Measurements from ENCODE around the gene STAP2.
"Not testable (repeated sequence)": the region's sequence is repeated elsewhere in the genome, so short reads cannot be mapped to it uniquely, and the experiment has no call there.

Gene STAP2

DNA sequence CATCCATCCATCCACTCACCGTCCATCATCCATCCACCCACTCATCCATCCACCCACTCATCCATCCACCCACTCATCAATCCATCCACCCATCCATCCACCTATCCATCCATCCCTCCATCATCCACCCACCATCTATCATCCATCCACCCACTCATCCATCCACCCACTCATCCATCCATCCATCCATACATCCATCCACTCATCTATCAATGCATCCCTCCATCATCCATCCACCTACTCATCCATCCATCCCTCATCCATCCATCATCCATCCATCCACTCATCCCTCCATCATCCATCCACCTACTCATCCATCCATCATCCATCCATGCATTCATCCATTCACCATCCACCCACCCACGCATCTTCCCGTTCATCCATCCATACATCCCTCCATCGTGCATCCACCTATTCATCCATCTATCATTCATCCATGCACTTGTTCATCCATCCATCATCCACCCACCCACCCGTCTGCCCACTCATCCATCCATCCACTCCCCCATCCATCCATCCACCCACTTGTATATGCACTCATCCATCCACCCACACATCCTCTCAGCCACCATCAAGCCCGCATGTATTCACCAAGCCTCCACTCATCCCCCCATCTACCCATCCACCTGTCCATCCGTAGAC is 3.6 kb downstream of the STAP2 start:
- no peak for DNase-seq (ENCODE audit: low read depth, low spot score)
- no peak overlapping the region for H3K4me3 ChIP-seq (ENCODE audit: low read length)

DNA sequence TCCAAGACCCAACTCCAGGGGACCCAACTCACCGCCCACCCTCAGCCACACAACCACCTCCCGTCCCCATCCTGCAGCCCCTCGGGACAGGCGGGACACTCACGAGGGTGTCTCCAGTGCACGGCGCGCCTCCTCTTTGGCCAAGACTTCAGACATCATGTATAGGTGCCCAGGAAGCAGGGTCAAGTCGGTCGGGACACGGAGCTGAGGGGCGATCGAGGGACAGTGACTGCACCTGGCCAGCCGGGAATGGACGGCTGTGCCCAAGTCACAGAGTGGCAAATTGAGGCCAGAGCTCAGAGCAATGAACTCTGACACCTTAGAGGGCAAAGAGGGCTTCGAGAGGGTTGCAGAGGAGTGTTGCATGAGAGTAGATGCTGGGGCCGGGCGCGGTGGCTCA is 8.8 kb downstream of the STAP2 start:
- no peak for DNase-seq (ENCODE audit: low read depth, low spot score)
- no peak overlapping the region for H3K4me3 ChIP-seq (ENCODE audit: low read length)

DNA sequence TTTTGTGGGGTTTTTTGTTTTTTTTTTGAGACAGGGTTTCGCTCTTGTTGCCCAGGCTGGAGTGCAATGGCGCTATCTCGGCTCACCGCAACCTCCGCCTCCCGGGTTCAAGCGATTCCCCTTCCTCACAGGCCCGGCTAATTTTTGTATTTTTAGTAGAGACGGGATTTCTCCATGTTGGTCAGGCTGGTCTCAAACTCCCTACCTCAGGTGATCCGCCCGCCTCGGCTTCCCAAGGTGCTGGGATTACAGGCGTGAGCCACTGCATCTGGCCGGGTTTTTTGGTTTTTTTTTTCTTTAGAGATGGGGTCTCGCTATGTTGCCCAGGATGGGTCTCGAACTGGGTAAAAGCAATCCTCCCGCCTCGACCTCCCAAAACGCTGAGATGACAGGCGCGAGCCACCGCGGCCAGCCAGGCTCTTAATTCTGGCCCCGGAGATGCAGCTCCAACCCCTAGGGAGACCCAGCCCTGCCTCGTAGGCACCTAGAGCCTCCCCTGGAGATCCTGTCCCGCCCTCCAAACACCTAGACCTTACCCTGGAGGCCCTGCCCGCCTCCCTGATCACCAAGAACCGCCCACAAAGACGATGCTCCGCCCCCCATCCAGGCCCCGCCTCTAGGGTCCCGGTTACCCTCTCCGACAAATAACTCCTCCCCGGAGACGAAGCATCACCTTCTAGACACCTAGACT is 9.5 kb downstream of the STAP2 start:
- H3K4me3 ChIP-seq (ENCODE audit: low read length), result peak overlapping the region; percentile 74
- not testable (repeated sequence) for DNase-seq (ENCODE audit: low read depth, low spot score)

DNA sequence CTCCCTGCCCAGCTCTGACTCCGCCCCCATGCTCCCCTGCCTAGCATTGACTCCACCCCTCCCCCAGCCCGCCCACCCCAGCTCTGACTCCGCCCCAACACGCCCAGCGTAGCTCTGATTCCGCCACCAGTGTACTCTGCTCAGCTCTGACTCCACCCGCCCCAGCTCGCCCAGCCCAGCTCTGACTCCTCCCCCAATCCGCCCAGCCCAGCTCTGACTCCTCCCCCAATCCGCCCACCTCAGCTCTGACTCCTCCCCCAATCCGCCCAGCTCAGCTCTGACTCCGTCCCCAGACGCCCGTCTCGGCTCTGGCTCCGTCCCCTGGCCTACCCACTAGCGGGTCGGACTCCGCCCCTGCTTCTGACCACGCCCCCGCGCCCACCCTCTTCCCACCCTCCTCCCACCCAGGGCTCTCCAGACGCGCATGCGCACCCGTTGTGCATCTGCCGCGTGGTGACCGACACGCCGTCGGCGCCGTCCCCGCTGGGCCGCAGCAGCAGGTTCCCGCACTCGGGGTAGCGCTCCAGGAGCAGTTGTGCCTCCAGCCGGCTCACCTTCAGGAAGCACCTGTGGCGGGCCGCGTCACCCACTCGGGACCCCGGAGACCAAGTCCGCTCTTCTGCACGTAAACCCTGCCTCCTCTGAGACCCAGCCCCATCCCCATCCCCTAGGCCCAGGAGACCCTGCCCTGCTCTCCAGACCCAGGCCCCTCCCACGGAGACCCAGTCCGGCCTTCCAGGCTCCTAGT is 10.2 kb downstream of the STAP2 start:
- peak overlapping the region; percentile 74 for H3K4me3 ChIP-seq (ENCODE audit: low read length)
- DNase-seq (ENCODE audit: low read depth, low spot score), result peak; percentile 91

DNA sequence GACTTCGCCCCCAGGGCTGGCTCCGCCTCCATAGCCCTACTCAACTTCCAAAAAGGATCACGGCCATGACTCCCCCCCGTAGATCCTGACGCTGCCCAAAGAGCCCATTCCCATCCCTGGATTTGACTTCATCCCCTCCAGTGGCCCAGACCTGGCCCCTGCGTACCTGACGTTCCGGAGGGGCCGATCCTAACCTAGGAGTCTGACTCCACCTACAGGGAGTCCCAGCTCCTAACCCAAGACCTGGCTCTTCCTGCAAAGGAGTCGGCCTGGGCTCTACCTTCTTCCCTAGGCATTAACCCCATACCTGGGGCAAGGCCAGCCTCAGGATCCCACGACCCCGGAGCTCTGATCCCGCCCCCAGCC is 10.8 kb downstream of the STAP2 start:
- H3K4me3 ChIP-seq (ENCODE audit: low read length), result peak overlapping the region; percentile 52
- DNase-seq (ENCODE audit: low read depth, low spot score), result no peak

DNA sequence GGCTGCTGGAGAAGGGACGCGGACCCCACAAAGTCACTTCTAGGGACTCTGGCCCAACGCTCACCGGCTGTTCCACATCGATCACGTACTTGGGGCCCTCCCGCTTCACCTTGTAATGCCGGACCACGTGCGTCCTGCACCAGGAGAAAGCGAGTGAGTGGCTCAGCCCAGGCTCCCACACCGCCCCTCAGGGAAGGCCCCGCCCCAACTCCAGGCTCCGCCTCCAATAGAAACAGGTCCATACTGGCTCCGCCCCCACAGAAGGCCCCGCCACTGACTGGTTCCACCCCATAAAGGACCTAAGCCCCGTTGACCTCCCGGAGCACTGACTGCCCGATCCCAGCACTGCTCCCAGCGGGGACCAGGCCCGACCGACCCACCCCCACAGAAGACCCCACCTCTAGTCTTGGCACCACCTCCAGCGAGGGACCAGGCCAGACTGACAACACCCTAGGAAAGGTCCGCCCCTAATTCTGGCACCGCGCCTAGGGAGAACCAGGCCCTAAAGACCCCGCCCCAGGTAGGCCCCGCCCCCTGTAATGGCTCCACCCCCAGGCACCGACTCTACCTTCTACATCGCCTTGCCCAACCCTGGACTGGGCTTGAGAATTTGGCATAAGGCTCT is 11.3 kb downstream of the STAP2 start:
- H3K4me3 ChIP-seq (ENCODE audit: low read length), result peak overlapping the region; percentile 52; the same call in 1 of the 2 replicates
- no peak for DNase-seq (ENCODE audit: low read depth, low spot score)

DNA sequence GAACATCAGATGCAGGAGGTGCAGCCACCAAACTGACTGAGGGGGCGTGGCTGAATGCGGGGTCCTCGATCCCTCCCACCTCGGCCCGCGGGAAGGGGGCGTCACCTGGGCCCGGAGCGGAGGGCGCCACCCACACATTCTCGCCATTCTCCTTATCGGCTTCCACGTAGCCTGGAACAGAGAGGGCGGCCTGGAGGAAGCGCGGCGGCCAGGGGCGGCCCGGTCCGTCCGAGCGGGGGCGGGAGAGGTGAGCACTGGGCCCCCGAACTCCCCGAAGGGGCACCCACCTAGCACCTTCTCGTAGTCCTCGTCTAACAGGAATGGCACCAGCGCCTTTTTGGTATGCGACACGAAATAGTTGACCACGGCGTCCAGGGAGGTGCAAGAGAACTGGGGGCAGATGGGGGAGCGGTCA is 11.8 kb downstream of the STAP2 start:
- no peak overlapping the region for H3K4me3 ChIP-seq (ENCODE audit: low read length)
- no peak for DNase-seq (ENCODE audit: low read depth, low spot score)

DNA sequence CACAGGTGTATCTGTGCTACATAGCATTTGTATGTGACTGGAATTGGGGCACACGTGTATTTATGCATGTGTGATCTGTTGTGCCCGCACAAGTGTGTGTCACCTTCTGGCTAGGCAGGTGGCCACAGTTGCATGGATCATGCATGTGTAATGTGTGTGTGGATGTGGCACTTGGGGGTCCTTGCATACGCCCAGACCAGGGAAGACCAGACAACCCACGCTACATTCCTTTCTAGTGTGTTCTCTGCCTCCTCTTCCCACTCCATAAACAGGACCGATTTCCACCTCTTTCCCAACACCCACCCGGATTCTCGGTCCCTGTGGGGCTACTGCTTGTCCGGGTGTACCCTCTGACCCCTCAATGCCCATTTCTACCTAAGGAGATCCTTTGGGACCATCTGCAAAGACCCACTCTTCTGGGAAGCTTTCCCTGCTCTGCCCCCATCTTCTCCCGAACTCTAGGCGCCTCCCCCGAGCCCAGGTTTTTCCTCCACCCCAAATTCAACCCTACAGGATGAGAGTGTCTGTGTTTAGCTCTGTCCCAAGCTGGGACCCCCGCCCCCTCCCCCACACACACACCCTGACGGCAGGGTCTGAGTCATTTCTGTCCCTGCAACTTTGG is 12.3 kb downstream of the STAP2 start:
- no peak overlapping the region for H3K4me3 ChIP-seq (ENCODE audit: low read length)
- DNase-seq (ENCODE audit: low read depth, low spot score), result no peak

DNA sequence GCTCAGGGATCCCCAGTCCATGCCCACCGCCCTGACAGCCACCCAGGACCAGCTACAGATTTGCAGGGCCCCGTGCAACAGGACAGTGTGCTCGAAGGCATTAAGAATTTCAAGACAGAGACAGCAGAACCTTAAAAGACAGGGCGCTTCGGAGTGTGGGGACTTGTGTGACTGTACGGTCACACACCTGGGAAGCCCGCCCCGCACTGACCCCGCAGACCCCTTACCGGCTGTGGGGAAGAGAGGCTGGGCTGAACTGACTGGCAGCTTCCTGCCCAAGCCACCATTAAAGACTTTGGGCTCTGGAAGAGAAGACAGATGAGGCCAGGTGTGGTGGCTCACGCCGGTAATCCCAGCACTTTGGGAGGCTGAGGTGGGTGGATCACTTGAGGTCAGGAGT is 14.4 kb downstream of the STAP2 start:
- no peak for DNase-seq (ENCODE audit: low read depth, low spot score)
- H3K4me3 ChIP-seq (ENCODE audit: low read length), result no peak overlapping the region

DNA sequence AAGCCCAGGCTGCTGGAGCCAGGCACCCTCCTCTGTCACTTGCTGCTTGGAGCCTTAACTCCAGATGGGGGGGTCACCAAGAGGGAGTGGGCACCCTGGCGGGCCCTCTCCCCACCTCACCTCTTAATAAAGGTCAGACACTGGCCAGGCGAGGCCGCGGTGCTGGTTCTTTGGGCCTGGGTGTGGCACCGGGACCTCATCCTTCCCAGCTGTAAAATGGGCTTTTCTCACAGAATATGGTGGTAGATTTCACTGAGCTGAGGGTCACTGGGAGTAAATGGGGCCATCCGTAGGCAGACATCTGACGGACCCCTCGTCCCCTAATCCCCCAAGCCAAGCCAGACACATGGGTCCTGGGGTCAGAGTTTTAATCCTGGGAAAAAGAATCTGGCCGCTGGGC is 14.9 kb downstream of the STAP2 start:
- H3K4me3 ChIP-seq (ENCODE audit: low read length), result no peak overlapping the region
- DNase-seq (ENCODE audit: low read depth, low spot score), result no peak

DNA sequence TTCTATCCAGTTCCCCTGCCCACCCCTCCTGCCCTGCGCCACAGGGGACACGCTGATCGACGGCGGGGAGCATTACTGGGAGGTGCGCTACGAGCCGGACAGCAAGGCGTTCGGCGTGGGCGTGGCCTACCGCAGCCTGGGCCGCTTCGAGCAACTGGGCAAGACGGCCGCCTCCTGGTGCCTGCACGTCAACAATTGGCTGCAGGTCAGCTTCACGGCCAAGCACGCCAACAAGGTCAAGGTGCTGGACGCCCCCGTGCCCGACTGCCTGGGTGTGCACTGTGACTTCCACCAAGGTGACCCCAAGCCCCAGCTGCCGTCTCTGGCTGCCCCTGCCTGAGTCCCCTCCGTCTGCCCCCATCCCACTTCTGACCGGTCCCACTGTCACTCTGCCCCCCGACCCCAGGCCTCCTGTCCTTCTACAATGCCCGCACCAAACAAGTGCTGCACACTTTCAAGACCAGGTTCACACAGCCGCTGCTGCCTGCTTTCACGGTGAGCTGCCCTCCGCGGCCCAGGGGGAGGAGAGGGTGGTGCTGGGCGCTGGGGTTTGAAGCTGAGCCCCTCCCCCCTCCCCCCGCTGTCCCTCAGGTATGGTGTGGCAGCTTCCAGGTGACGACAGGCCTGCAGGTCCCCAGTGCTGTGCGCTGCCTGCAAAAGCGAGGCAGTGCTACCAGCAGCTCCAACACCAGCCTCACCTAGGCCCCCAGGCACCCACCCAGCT is 15.5 kb downstream of the STAP2 start:
- DNase-seq (ENCODE audit: low read depth, low spot score), result no peak
- H3K4me3 ChIP-seq (ENCODE audit: low read length), result no peak overlapping the region

DNA sequence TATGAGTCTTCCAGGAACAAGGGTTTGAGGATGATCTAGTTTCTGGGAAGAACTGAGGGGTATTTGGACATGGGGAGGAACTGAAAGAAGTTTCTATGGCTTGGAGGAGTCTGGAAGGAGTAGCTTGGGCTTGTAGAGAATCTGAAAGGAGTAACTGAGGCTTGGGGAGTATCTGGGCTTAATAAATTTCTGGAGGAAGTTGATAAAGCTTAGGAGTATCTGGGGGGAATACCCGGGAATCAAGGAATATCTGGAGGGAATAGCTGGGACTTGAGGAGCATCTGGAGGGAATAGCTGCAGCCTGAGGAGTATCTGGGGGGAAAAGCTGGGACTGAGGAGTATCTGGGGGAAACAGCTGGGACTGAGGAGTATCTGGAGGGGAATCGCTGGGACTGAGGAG is 18.2 kb downstream of the STAP2 start:
- DNase-seq (ENCODE audit: low read depth, low spot score), result no peak
- no peak overlapping the region for H3K4me3 ChIP-seq (ENCODE audit: low read length)

DNA sequence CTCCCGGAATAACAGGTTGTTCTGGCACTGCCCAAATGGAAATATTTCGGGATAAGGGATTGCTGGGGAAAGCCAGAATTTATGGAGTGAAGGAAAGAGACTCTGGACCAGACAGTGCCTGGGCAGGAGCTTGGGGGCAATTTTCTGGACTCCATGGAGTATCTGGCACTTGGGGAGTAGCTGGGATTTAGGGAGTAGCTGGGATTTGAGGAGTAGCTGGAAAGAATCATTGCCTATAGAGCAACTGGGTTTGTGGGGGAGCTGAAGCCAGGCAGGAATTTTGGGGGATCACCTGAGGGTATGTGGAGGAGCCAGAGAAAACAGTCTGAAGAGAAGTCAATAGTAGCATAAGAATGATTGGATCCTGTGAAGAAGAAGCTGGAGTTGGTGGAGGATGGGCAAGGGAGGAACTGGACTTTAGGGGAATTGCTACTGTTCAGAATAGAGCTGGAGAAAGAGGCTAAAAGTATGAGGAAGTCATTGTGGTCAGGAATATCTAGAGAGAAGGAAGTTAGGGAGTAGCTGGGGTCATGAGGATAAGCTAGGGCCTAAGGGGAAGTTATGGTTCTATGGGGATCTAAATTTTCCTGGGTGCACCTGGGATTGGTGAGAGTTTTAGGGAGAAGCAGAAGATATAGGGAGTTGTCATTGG is 19.4 kb downstream of the STAP2 start:
- DNase-seq (ENCODE audit: low read depth, low spot score), result no peak
- H3K4me3 ChIP-seq (ENCODE audit: low read length), result no peak overlapping the region

DNA sequence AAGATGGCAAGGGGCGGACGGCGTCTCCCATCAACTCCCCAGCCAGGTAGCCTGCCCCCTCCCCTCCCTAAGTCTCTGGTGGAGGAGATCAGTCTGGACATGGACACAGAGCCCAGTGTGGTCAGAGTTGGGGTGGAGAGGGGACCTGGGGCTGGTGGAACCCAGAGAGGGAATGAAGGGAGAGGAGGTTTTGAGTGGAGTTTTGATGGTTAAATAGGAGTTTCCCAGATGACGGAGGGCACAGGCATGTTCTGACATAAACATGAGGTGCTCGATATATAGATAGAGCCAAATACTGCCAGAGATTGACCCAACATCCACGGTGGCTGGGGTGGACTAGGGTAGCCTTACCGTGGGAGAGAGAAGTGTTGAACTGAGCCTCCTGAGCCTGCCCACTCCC is 20.2 kb downstream of the STAP2 start:
- no peak overlapping the region for H3K4me3 ChIP-seq (ENCODE audit: low read length)
- DNase-seq (ENCODE audit: low read depth, low spot score), result no peak

DNA sequence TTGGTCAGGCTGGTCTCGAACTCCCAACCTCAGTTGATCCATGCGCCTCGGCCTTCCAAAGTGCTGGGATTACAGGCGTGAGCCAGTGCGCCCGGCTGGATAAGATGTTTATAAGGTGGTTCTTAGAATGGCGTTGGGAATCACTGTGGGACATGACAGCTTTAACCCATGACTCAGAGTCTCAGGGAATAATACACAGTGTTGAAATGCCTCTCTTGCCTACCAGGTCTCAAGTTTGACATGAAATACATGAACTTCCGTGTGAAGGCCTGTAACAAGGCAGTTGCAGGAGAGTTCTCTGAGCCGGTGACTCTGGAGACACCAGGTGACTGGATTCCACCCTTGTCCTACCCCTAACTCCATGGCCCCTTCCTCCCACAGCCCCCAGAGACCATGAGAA is 21.7 kb downstream of the STAP2 start:
- no peak for DNase-seq (ENCODE audit: low read depth, low spot score)

DNA sequence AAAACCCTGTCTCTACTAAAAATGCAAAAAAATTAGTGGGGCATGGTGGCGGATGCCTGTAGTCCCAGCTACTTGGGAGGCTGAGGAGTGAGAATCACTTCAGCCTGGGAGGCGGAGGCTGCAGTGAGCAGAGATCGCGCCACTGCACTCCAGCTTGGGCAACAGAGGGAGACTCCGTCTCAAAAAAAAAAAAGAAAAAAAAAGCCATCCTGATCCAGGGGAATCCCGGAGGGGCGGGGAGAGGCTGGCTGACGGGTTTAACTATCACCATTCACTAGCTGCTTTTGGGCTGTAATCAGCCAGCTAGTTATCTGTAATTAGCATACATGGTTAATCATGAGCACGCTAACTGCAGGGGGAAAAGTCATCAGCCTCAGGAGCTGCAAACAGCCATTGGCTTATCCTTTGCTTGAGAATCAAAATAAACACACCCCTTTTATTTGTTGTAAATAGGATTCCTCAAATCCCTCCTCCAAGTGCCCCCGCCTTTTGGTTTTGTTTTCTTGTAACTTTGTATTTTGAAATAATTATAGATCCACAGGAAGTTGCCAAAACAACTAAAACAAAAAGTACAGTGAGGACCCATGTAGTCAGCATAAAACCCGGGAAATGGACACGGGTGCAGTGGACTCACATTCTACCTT is 24.7 kb downstream of the STAP2 start:
- H3K4me3 ChIP-seq (ENCODE audit: low read length), result no peak overlapping the region
- DNase-seq (ENCODE audit: low read depth, low spot score), result no peak

More for the DNA sequence above, 21.7 kb downstream of the STAP2 start:
- no peak overlapping the region for H3K4me3 ChIP-seq (ENCODE audit: low read length)

DNA sequence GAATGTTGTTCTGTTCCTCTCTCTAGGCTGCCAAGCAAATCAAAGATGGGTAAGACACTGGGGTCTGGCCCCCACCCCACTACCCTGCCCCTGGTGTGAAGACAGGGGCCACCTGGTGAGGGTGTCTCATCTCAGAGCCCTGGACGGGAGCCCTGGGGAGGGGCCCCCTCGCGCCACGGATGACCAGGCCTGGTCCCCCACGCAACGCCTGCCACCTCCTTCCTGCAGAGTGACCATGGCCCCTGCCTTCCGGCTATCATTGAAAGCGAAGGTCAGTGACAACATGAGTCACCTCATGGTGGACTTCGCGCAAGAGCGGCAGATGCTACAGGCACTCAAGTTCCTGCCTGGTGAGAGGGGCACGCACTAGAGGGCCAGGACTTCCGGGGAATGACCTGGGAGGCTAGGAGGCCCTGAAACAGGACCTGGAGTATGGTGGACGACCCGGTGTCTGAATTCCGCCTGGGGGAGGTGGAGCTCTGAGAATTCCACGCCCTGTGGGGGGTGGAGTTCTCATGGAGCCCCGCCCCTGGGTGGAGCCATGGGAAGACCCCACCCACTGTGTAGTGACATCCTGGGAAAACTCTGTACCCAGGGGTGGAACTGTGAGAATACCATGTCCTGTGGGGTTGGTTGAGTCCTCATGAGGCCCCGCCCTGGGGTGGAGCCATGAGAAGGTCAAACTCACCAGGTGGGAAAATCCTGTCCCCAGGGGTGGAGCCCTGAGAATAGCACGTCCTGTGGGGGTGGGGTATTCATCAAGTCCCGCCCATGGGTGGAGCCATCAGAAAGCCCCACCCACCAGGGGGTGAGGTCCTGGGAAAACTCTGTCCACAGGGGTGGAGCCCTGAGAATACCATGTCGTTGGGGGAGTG is 28.1 kb downstream of the STAP2 start:
- H3K4me3 ChIP-seq (ENCODE audit: low read length), result no peak overlapping the region

More for the DNA sequence above, 28.1 kb downstream of the STAP2 start:
- DNase-seq (ENCODE audit: low read depth, low spot score), result peak; percentile 18
